ENCODE measurements around the gene NEIL1.
"Not testable (repeated sequence)": the region's sequence is repeated elsewhere in the genome, so short reads cannot be mapped to it uniquely, and the experiment has no call there.

GRCh38 chr15:75302753-75303152 is 44.1 kb upstream of the NEIL1 start:
- TF ChIP-seq CTCF (conservative IDR thresholded peaks at IDR 0.05; ENCODE audit: low read length); EZH2phosphoT487 (IDR thresholded peaks at IDR 0.05; ENCODE audit: borderline replicate concordance, low read depth, low read length): not testable (repeated sequence)
